Testis (tissue), 5 donors: ENCODE measurements around the gene PDIA3. TPM values are rescaled to one million over a fixed set of nuclear protein-coding genes. Genes with fewer than 3 reads are reported as not detected.
"Not testable (repeated sequence)": the region's sequence is repeated elsewhere in the genome, so short reads cannot be mapped to it uniquely, and the experiment has no call there.

Source experiments
- DNase-seq: peaks from one replicate; pipeline ENCODE4 v3.0.0-alpha.2; 2019
- H3K27ac ChIP-seq, 2 donors: fragments of 200-600 bp; sonication (generic); one replicate each; pipeline ENCODE4 v1.5.1; 2019
- H3K27me3 ChIP-seq: fragments of 200-600 bp; sonication (generic); one replicate; pipeline ENCODE4 v1.5.1; 2019
- H3K36me3 ChIP-seq: fragments of 200-600 bp; sonication (generic); one replicate; pipeline ENCODE4 v1.5.1; 2017; ENCODE audit warnings: low read depth; ENCODE audit errors: missing control alignments
- H3K4me1 ChIP-seq: fragments of 200-600 bp; sonication (generic); one replicate; pipeline ENCODE4 v1.5.1; 2019
- H3K4me3 ChIP-seq, 2 donors: fragments of 200-600 bp; sonication (generic); one replicate each; pipeline ENCODE4 v1.5.1; 2017 to 2019
- H3K9me3 ChIP-seq: fragments of 200-600 bp; sonication (generic); one replicate; pipeline ENCODE4 v1.5.1; 2017
- CTCF ChIP-seq, 3 experiments: fragments of 450-650 bp in 2 of 3; fragments of 200-600 bp in 1 of 3; sonication (generic) in 1 of 3; IDR thresholded peaks; one replicate each; pipeline ENCODE4 v1.5.1; 2016 to 2019; ENCODE audit warnings: antibody characterized with exemption in 3 of 3, mild to moderate bottlenecking in 2 of 3, moderate library complexity in 1 of 3
- POLR2A ChIP-seq: fragments of 450-650 bp; IDR thresholded peaks from one replicate; pipeline ENCODE4 v1.6.1; 2017; ENCODE audit warnings: antibody characterized with exemption, mild to moderate bottlenecking, moderate library complexity
- WGBS, 2 donors: methylation state at CpG; one replicate each; pipeline ENCODE4 v1.1.5; 2018; 5-methylcytosine and 5-hydroxymethylcytosine counted together
- intact Hi-C: fragments of 100-400 bp; cut with DNase I; formaldehyde crosslinking; loops from one replicate; pipeline ENCODE4 v1.15.1; 2023; ENCODE audit warnings: low total_unique reads
- long read RNA-seq, 2 donors: transcript quantifications; one replicate each; lab custom pipeline, GENCODE V29; 2026
- polyA plus RNA-seq: library from polyadenylated mRNA; stranded (reverse); fragments of 350-450 nt; fragmentation: Illumina TruSeq; extraction: RNeasy Lipid Tissue Mini Kit (QIAGEN cat#74804); gene quantifications from one replicate; pipeline ENCODE4 v1.2.3, GENCODE V29; 2014; ENCODE audit warnings: low read depth, low replicate concordance; ENCODE audit not compliant: insufficient read depth
- total RNA-seq, 2 donors: library from RNA; depleted of rRNA; stranded (reverse); fragments of >200 nt; gene quantifications; one replicate each; pipeline ENCODE4 v1.2.3, GENCODE V29; 2016

Gene PDIA3
- total RNA-seq, result 100 to 1,000 TPM; 113 to 120 TPM
- 373 TPM for polyA plus RNA-seq
- long read RNA-seq, donor 1, transcript PDIA3-201 (13 exons, 3,727 nt), result major isoform, 160 of 459 reads
- long read RNA-seq, donor 1, partial matches to known transcripts, result 274 of 459 reads
- long read RNA-seq, donor 1, other reads (novel, unspliced or antisense), result 23 of 459 reads
- long read RNA-seq, donor 2, transcript PDIA3-201 (13 exons, 3,727 nt), result major isoform, 128 of 286 reads
- long read RNA-seq, donor 2, transcript PDIA3-206 (2 exons, 739 nt), result minor isoform, 6 of 286 reads
- long read RNA-seq, donor 2, partial matches to known transcripts, result 142 of 286 reads
- long read RNA-seq, donor 2, other reads (novel, unspliced or antisense), result 10 of 286 reads

- Histone ChIP-seq H3K4me1 (peaks cover 19% of the 10 kb centered on the region), H3K27ac (peak within 1 kb of the TSS; percentile 86 to 95), H3K4me3 (peak within 1 kb of the TSS; percentile 79 to 95)
- H3K9me3 ChIP-seq, H3K27me3 ChIP-seq, H3K36me3 ChIP-seq, intact Hi-C loops: not testable (repeated sequence)
- WGBS, 2 donors, result 0% methylated on average over 13 to 39 of the region's 84 CpGs
- TF ChIP-seq POLR2A (peak; percentile 90), CTCF (IDR thresholded peaks at IDR 0.05) (peak in 1 of 3 experiments; percentile 18)
- peak; percentile 95 for DNase-seq
Measured at GRCh38 chr15:43746245-43746902, at the start of gene PDIA3. Gene PDIA3 (plus strand): TSS chr15:43746438. CDS start chr15:43746540, 102 bp downstream.

- WGBS, 2 donors, result 88 to 95% methylated on average over 7 of the region's 7 CpGs
- Histone ChIP-seq H3K27ac (no peak overlapping the region), H3K4me3 (no peak overlapping the region), H3K27me3 (no peaks in the 10 kb centered on the region), H3K4me1 (no peaks in the 10 kb centered on the region), H3K9me3 (no peaks in the 10 kb centered on the region), H3K36me3 (no peaks in the 10 kb centered on the region)
- DNase-seq, result no peak
- TF ChIP-seq CTCF (IDR thresholded peaks at IDR 0.05) (no peak), POLR2A (no peak)
- intact Hi-C loops, result no loop called here
Measured at GRCh38 chr15:43702174-43702573, 44.1 kb upstream of the PDIA3 start.

- DNase-seq, result no peak
- 72 to 78% methylated on average over 8 of the region's 8 CpGs for WGBS, 2 donors
- TF ChIP-seq CTCF (IDR thresholded peaks at IDR 0.05) (no peak), POLR2A (no peak)
- intact Hi-C loops, result no loop called here
- Histone ChIP-seq H3K9me3 (no peaks in the 10 kb centered on the region), H3K27ac (no peak overlapping the region), H3K27me3 (no peaks in the 10 kb centered on the region), H3K4me3 (no peak overlapping the region), H3K4me1 (no peaks in the 10 kb centered on the region), H3K36me3 (no peaks in the 10 kb centered on the region)
Measured at GRCh38 chr15:43702701-43703424, 43.4 kb upstream of the PDIA3 start.

- WGBS, 2 donors, result 80% methylated on average over 1 of the region's 12 CpGs; no CpG with 5 or more reads in 1 of the 2 donors
- H3K27ac ChIP-seq, H3K27me3 ChIP-seq, H3K4me1 ChIP-seq, intact Hi-C loops, H3K9me3 ChIP-seq, DNase-seq, H3K4me3 ChIP-seq, H3K36me3 ChIP-seq: not testable (repeated sequence)
Measured at GRCh38 chr15:43710431-43711131, 35.7 kb upstream of the PDIA3 start.
